HG02678 (cell line): ENCODE measurements around the gene CDS1.
"Not testable (repeated sequence)": the region's sequence is repeated elsewhere in the genome, so short reads cannot be mapped to it uniquely, and the experiment has no call there.

ENCODE experiments used
- ATAC-seq: cut with Tn5 transposase; IDR thresholded peaks from one replicate; pipeline ENCODE4 v1.9.1; 2021; ENCODE audit warnings: mild to moderate bottlenecking, moderate library complexity; ENCODE audit not compliant: unreplicated experiment

CDS1 gene

GRCh38 chr4:84606645-84607044 lies 23.7 kb downstream of the CDS1 start:
- no peak for ATAC-seq

GRCh38 chr4:84611531-84611930 lies 28.6 kb downstream of the CDS1 start:
- no peak for ATAC-seq

- no peak for ATAC-seq
Measured at GRCh38 chr4:84614891-84615290, 32.0 kb downstream of the CDS1 start.

GRCh38 chr4:84615355-84615754 lies 32.4 kb downstream of the CDS1 start:
- no peak for ATAC-seq

GRCh38 chr4:84622959-84623358 lies 40.0 kb downstream of the CDS1 start:
- no peak for ATAC-seq

- no peak for ATAC-seq
Measured at GRCh38 chr4:84623661-84624060, 40.7 kb downstream of the CDS1 start.

GRCh38 chr4:84626673-84627072 lies 43.7 kb downstream of the CDS1 start:
- no peak for ATAC-seq

GRCh38 chr4:84631573-84631972 lies 48.6 kb downstream of the CDS1 start:
- no peak for ATAC-seq

GRCh38 chr4:84632092-84632491 lies 49.2 kb downstream of the CDS1 start:
- no peak for ATAC-seq

- ATAC-seq, result no peak
Measured at GRCh38 chr4:84634961-84635360, 52.0 kb downstream of the CDS1 start.

GRCh38 chr4:84638092-84638491 lies 55.2 kb downstream of the CDS1 start:
- ATAC-seq, result no peak

- ATAC-seq, result no peak
Measured at GRCh38 chr4:84639145-84639544, 56.2 kb downstream of the CDS1 start.

- no peak for ATAC-seq
Measured at GRCh38 chr4:84644087-84644486, 61.2 kb downstream of the CDS1 start.

GRCh38 chr4:84647312-84647884 lies 64.5 kb downstream of the CDS1 start:
- no peak for ATAC-seq

GRCh38 chr4:84648178-84648577 lies 65.3 kb downstream of the CDS1 start:
- no peak for ATAC-seq

- ATAC-seq, result no peak
Measured at GRCh38 chr4:84648863-84649647, 66.1 kb downstream of the CDS1 start.

- no peak for ATAC-seq
Measured at GRCh38 chr4:84651499-84651898, 68.6 kb downstream of the CDS1 start.

- no peak for ATAC-seq
Measured at GRCh38 chr4:84652478-84652877, 69.6 kb downstream of the CDS1 start.

- ATAC-seq, result no peak
Measured at GRCh38 chr4:84660606-84661005, 77.7 kb downstream of the CDS1 start.

- ATAC-seq, result no peak
Measured at GRCh38 chr4:84661191-84661939, 78.4 kb downstream of the CDS1 start.

GRCh38 chr4:84664767-84665166 lies 81.8 kb downstream of the CDS1 start:
- not testable (repeated sequence) for ATAC-seq

GRCh38 chr4:84666439-84666838 lies 83.5 kb downstream of the CDS1 start:
- ATAC-seq, result no peak
